ENCODE data around the gene LARGE1.

The LARGE1 gene

DNA sequence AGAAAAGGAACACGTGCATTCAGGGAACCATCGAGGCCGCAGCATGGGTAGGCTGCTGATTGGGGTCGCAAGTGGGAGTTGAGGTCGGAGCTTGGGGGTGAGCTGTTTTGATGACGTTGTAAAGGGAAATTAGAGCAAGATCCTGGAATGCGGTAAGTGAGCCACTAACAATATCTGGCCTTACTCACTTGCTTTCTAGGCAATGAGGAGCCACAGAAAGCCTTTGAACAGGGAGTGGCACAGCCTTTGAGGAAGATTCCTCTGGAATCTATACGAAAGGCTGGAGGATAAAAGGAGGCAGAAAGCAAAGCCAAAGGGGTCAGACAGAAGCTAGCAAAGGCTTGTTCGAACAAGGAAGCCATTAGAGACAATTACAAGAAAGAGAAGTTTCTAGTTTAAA lies 197.5 kb downstream of the LARGE1 start:
- DNase-seq (ENCODE audit: low read depth in 1 of 2, low spot score in 1 of 2): no peak
- no peak for TF ChIP-seq SPI1 (IDR thresholded peaks at IDR 0.05; ENCODE audit: borderline replicate concordance, low read depth)
- TF ChIP-seq, protein P1, sequence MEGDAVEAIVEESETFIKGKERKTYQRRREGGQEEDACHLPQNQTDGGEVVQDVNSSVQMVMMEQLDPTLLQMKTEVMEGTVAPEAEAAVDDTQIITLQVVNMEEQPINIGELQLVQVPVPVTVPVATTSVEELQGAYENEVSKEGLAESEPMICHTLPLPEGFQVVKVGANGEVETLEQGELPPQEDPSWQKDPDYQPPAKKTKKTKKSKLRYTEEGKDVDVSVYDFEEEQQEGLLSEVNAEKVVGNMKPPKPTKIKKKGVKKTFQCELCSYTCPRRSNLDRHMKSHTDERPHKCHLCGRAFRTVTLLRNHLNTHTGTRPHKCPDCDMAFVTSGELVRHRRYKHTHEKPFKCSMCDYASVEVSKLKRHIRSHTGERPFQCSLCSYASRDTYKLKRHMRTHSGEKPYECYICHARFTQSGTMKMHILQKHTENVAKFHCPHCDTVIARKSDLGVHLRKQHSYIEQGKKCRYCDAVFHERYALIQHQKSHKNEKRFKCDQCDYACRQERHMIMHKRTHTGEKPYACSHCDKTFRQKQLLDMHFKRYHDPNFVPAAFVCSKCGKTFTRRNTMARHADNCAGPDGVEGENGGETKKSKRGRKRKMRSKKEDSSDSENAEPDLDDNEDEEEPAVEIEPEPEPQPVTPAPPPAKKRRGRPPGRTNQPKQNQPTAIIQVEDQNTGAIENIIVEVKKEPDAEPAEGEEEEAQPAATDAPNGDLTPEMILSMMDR (IDR thresholded peaks at IDR 0.05; ENCODE audit: insufficient read depth, low read length): no peak
- TF ChIP-seq REST (IDR thresholded peaks at IDR 0.05; ENCODE audit: insufficient replicate concordance, low read depth): no peak
- H3K27me3 ChIP-seq (ENCODE audit: insufficient read depth, poor library complexity, severe bottlenecking): no peaks in the 10 kb centered on the region
- no peak overlapping the region for H3K4me3 ChIP-seq (replicated peaks; ENCODE audit: insufficient read depth, low read length)
- no peak overlapping the region for H3K27ac ChIP-seq (replicated peaks)

DNA sequence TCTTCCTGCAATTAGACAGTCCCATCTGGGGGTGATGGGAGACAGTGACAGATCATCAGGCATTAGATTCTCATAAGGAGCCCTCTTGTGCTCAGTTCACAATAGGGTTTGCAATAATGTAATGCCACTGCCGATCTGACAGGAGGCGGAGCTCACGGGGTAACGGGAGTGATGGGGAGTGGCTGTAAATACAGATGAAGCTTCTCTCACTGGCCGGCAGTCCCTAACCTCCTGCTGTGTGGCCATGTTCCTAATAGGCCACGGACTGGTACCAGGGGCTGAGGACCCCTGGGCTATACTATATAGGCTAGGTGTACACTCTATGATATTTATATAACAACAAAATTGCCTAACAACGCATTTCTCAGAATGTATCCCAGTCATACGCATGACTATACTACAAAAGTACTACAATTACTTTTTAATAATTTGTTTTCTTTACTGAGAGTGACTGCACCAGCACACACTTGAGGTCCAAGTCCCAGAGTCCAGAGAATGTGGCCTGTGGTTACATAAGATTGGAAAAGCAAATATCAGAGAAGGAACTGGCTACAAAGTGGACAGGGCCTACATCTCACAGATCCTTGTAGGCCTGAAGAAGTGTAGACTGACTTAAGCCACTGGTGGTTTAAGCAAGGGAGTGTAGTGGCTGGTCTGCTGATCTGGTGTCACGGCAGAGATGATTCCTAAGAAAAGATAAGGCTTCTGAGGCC lies 200.0 kb downstream of the LARGE1 start:
- TF ChIP-seq REST (IDR thresholded peaks at IDR 0.05; ENCODE audit: insufficient replicate concordance, low read depth): no peak
- Histone ChIP-seq H3K4me3 (replicated peaks; ENCODE audit: insufficient read depth, low read length) (no peak overlapping the region), H3K27me3 (ENCODE audit: insufficient read depth, poor library complexity, severe bottlenecking) (no peaks in the 10 kb centered on the region), H3K27ac (replicated peaks) (no peak overlapping the region)
- no peak for DNase-seq (ENCODE audit: low read depth in 1 of 2, low spot score in 1 of 2)

GRCh38 chr22:33717694-33718396 lies 202.4 kb downstream of the LARGE1 start:
- no peak for TF ChIP-seq REST (IDR thresholded peaks at IDR 0.05; ENCODE audit: insufficient replicate concordance, low read depth)
- no peak for TF ChIP-seq POLR2AphosphoS5 (IDR thresholded peaks at IDR 0.05; ENCODE audit: low read depth)
- TF ChIP-seq, protein P1 (IDR thresholded peaks at IDR 0.05; ENCODE audit: insufficient read depth, low read length): no peak
- no peak for TF ChIP-seq GABPA (IDR thresholded peaks at IDR 0.05; ENCODE audit: low read depth)
- TF ChIP-seq SPI1 (IDR thresholded peaks at IDR 0.05; ENCODE audit: borderline replicate concordance, low read depth): no peak
- no peaks in the 10 kb centered on the region for H3K27me3 ChIP-seq (ENCODE audit: insufficient read depth, poor library complexity, severe bottlenecking)
- H3K4me3 ChIP-seq (replicated peaks; ENCODE audit: insufficient read depth, low read length): no peak overlapping the region
- no peak overlapping the region for H3K27ac ChIP-seq (replicated peaks)
- DNase-seq (ENCODE audit: low read depth in 1 of 2, low spot score in 1 of 2): no peak
